ENCODE measurements around the gene PEG3. TPM values are rescaled to one million over a fixed set of nuclear protein-coding genes. Genes with fewer than 3 reads are reported as not detected.
"Not testable (repeated sequence)": the region's sequence is repeated elsewhere in the genome, so short reads cannot be mapped to it uniquely, and the experiment has no call there.

PEG3 gene
- total and polyA plus RNA-seq, 8 donors = 6.3 to 46.4 (median 25.1) TPM

GRCh38 chr19:56868446-56868845 is 27.9 kb upstream of the PEG3 start:
- Histone ChIP-seq H3K27ac (no peak overlapping the region), H3K9me3 (peaks cover 0 to 59% of the 10 kb centered on the region in 2 donors), H3K4me1 (no peaks in the 10 kb centered on the region), H3K4me3 (no peak overlapping the region), H3K27me3 (peaks cover 0 to 22% of the 10 kb centered on the region in 2 donors), H3K36me3 (no peaks in the 10 kb centered on the region)
- DNase-seq (no peak), ATAC-seq (no peak)
- no peak for TF ChIP-seq CTCF (IDR thresholded peaks at IDR 0.05)
- intact Hi-C loops (cut with DNase I) = no loop called here

GRCh38 chr19:56866538-56866937 is 26.0 kb upstream of the PEG3 start:
- peaks cover 0 to 22% of the 10 kb centered on the region in 2 donors for H3K27me3 ChIP-seq
- intact Hi-C loops (cut with DNase I) = no loop called here
- DNase-seq (peak in 2 of 4 donors; percentile 29 to 78), ATAC-seq (no peak)
- no peaks in the 10 kb centered on the region for H3K4me1 ChIP-seq
- no peak for TF ChIP-seq CTCF (IDR thresholded peaks at IDR 0.05)
- H3K4me3 ChIP-seq = no peak overlapping the region
- no peak overlapping the region for H3K27ac ChIP-seq
- H3K9me3 ChIP-seq = peaks cover 0 to 56% of the 10 kb centered on the region in 2 donors
- H3K36me3 ChIP-seq = no peaks in the 10 kb centered on the region

GRCh38 chr19:56864443-56865125 is 24.1 kb upstream of the PEG3 start:
- H3K27ac ChIP-seq = no peak overlapping the region
- no peak for TF ChIP-seq CTCF (IDR thresholded peaks at IDR 0.05)
- H3K4me3 ChIP-seq = no peak overlapping the region
- H3K36me3 ChIP-seq = no peaks in the 10 kb centered on the region
- no peaks in the 10 kb centered on the region for H3K4me1 ChIP-seq
- peak in 1 of 4 donors; percentile 74 for DNase-seq
- H3K27me3 ChIP-seq = peaks cover 0 to 23% of the 10 kb centered on the region in 2 donors
- intact Hi-C loops (cut with DNase I) = no loop called here
- ATAC-seq = no peak
- H3K9me3 ChIP-seq = peaks cover 0 to 42% of the 10 kb centered on the region in 2 donors

GRCh38 chr19:56862741-56863140 is 22.2 kb upstream of the PEG3 start:
- TF ChIP-seq CTCF (IDR thresholded peaks at IDR 0.05) = no peak
- Histone ChIP-seq H3K4me3 (no peak overlapping the region), H3K27me3 (peaks cover 0 to 27% of the 10 kb centered on the region in 2 donors), H3K36me3 (no peaks in the 10 kb centered on the region), H3K27ac (no peak overlapping the region), H3K4me1 (no peaks in the 10 kb centered on the region), H3K9me3 (peaks cover 0 to 36% of the 10 kb centered on the region in 2 donors)
- DNase-seq (no peak), ATAC-seq (no peak)
- intact Hi-C loops (cut with DNase I) = no loop called here

GRCh38 chr19:56860409-56860808 is 19.9 kb upstream of the PEG3 start:
- not testable (repeated sequence) for H3K4me1 ChIP-seq, H3K27ac ChIP-seq, DNase-seq

More at GRCh38 chr19:56860409-56860808, 19.9 kb upstream of the PEG3 start:
- ATAC-seq; H3K36me3 ChIP-seq; intact Hi-C loops (cut with DNase I); H3K4me3 ChIP-seq: not testable (repeated sequence)
- Histone ChIP-seq H3K9me3 (peaks cover 0 to 40% of the 10 kb centered on the region in 2 donors), H3K27me3 (peaks cover 0 to 27% of the 10 kb centered on the region in 2 donors)
